EH (cell line): ENCODE data around the gene MS4A12.
"Not testable (repeated sequence)": the region's sequence is repeated elsewhere in the genome, so short reads cannot be mapped to it uniquely, and the experiment has no call there.

Experiments
- DNase-seq: peaks from one replicate; pipeline ENCODE4 v3.0.0-alpha.2; 2015; ENCODE audit warnings: low read depth

MS4A12 gene

DNA sequence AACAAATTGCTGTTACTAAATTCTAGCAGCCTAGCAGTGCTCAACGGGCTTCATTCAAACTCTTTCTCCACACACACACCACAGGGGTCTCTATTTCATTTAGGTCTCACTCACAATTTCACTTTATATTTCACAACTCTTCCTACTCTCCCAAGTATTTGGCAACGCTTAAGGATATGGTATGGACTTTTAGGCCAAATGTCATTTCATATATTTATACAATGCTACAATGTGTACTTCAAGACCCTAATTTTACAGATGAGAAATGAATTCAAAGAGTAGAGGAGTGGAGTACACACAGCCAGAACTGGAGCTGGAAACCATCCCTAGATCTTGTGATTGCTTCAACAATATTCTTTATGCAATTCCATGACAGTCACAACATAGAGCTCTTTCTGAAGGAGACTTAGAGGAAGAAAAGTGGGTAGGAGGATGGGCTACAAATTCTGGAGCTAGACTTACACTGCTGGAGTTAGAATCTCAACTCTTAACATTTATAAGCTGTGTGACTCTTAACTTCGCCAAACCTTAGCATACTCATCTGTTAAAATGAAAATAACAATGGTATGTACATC lies 20.2 kb downstream of the MS4A12 start:
- no peak for DNase-seq

DNA sequence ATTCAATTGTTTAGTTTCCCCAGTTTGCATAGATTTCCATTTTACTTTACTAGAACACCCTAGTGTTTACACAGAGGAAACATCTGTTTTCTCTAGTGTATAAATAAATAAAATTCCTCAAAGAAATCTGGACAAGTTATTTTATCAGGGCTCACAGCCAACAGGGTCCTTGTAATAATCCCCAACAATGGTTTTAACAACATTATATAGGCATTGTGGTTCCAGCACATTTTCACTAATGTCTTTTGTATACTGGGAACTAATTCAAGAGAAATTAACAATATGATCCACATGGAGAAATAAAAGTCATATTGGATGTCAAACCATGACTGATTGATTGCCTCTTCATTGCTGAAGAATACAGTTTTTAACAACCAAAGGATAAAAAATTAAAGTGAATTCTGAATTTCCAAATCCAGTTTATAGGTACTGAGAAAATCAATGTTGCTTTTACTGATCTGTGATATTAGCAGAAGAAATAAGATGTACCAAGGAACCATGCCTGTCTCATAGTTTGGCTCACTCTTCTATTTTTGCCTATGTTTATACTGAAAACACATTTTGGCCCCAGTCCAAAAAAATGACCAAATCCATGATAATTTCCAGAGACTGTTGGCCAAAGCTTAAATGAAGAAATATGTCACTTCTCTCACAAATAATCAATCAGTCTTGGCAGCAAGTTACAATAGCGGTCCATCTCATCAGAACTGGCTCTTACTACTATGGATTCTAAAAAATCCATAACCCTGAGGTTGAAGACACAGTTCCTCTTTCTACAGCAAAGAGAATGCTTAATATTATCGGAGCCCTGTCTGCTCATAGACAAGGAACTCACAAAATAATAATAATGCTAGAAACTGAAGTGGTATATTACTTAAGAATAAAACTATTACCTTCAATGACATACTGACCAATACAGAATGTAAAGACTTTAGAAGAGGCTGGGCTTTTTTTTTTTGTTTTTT lies 21.2 kb downstream of the MS4A12 start:
- DNase-seq: no peak

DNA sequence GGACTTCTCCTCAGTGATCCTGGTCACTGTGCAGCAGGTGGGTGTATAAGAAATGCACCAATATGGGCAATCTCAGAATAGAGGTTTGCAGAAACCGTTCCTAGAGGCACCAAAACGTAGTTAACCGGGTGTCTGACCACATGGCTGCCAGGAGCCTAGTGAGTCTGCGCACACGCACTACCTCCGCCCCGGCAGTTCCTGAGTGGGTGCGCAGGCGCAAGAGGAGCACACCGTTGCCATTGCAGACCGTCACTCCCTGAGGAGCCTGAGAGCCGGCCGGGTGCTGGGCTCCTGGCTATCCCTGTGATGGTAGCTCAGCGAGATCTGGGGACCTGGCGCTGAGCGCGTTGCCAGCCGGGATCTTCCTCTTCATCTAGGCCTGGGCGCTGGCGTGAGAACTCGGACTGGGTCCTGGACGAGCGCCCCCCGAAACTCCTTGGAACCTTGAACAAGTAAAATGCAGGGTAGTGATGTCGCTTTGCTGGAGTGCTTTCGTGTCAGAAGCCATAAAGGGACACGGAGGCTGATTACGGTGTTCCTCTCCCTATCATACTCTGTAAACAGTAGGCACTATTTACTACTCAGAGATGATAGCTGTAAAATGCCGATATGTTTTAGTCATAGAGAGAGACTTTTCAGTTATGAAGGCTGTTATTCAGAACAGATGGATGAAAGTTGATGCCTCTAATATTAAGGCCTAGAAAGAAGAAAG lies 22.7 kb downstream of the MS4A12 start, which contains the start of gene MS4A13:
TSS of gene MS4A13 (plus strand) at position 249 of the 712 bp plus-strand sequence. CDS start 2,692 bp downstream, outside the sequence.
- DNase-seq: no peak

DNA sequence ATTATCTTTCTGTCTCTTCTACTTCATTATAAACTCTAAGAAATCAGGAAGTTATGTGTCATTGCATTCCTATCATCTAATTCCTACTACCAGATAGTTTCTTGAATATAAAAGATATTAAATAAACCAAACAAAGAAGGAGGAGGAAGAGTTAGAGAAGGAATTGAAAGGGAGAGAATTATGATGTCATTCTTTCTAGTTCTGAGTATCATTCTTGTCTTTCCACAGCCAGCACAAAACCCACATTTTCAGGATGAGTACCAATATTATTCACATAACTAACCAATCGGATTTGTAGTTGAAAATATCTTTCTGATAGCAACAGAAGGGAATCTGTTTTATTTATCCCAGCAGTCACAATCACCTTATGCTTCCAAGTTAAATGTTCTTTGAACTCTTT lies 35.9 kb downstream of the MS4A12 start:
- no peak for DNase-seq

DNA sequence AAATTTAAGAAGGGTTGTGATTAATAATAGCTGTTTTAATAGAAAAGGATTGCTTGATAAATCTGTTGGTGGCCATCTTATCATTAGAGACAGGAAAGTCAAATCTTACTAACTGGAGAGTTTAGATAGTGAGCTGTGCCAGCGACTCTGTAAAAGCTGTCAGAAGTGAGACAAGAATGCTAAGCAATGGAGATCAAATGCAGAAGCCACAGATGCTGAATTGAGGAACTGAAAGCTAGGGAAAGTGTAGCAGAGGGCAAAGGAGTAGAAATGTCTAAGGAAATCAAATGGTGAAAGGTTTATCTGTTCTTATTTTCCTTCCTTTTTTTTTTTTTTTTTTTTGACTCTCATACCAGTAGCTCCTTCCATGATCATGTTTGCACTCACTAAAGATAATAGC lies 36.4 kb downstream of the MS4A12 start:
- DNase-seq: no peak

DNA sequence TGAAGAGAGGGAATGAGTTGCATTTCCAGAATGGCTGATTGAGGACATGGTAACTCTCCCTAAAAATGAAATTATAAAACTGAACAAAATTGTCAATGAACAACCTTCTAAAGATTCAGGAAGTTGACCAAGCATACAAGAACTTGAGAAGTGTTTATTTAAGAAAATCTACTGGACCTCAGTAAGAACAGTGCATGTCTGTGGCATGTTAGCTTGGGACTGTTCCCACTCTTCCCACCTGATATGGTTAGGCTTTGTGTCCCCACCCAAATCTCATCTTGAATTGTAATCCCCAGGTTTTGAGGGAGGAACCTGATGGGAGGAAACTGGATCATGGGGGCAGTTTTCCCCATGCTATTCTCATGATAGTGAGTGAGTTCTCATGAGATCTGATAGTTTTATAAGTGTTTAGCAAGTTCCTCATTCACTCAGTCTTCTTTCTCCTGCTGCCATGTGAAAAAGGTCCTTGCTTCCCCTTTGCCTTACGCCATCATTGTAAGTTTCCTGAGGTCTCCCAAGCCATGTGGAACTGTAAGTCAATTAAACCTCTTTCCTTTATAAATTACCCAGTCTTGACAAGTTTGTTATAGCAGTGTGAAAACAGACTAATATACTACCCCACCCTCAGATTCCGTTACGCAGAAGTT lies 38.0 kb downstream of the MS4A12 start:
- no peak for DNase-seq

DNA sequence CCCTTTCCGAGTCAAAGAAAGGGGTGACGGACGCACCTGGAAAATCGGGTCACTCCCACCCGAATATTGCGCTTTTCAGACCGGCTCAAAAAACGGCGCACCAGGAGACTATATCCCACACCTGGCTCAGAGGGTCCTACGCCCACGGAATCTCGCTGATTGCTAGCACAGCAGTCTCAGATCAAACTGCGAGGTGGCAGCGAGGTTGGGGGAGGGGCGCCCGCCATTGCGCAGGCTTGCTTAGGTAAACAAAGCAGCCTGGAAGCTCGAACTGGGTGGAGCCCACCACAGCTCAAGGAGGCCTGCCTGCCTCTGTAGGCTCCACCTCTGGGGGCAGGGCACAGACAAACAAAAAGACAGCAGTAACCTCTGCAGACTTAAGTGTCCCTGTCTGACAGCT lies 39.8 kb downstream of the MS4A12 start:
- not testable (repeated sequence) for DNase-seq

DNA sequence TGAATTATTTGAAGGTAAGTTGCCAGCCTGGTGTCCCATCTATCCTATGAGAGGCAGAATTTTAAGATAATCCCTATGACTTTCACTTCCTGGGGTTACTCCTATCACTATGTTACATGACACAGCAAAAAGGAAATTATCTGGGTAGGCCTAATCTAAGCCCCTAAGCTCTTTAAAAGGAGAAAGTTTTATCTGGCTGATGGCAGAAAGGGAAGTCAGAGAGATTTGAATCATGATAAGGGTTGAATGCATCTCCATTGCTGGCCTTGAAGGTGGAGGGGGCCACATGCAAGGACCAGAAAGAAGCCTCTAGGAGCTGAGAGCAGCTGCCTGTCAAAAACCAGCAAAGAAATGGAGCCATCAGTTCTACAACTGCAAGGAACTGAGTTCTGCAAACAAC lies 46.0 kb downstream of the MS4A12 start:
- not testable (repeated sequence) for DNase-seq

DNA sequence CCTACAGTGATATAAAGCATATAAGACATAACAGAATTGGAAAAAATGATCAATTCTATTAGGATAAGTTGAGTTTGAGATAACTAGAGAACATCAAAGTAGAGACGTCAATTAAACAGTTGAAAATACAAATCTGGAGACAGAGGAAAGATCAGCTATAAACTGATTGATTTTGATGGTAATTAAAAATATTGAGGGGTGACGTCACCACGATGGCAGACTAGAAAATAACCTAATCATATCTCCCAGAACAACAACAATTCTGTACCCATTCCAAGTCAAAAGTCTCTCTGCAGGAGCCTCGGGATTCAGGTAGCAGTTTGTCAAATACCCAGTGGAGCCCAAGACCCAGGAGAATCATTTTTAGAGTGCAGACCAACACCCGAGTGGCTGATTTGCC lies 51.5 kb downstream of the MS4A12 start:
- DNase-seq: no peak
